PC-3 (cell line): ENCODE data around the gene CRHR2. TPM values are rescaled to one million over a fixed set of nuclear protein-coding genes. Genes with fewer than 3 reads are reported as not detected.

Source experiments
- ATAC-seq: fragments of 200-7000 bp; cut with Tn5 transposase; 2 replicates; pipeline ENCODE4 v1.9.1; 2020; ENCODE audit warnings: mild to moderate bottlenecking, moderate library complexity
- BruUV-seq: library from RNA; stranded (reverse); fragments of 400-500 nt; replicated peaks from 2 replicates; lab custom pipeline; 2021; lab: Mats Ljungman, UMichigan
- CTCF ChIA-PET: fragments of 300-600 bp; sonication (Branson Sonifier 250); formaldehyde crosslinking; loops from one replicate; lab custom pipeline; 2022; ENCODE audit warnings: antibody characterized with exemption; lab: Charles Lee
- POLR2A ChIA-PET: fragments of 300-600 bp; sonication (Branson Sonifier 250); formaldehyde crosslinking; loops from one replicate; lab custom pipeline; 2022; ENCODE audit warnings: antibody characterized with exemption; ENCODE audit not compliant: unreplicated experiment; lab: Charles Lee
- DNase-seq: peaks from one replicate; pipeline ENCODE4 v3.0.0-alpha.2; 2015
- H2AFZ ChIP-seq: fragments of 300-600 bp; sonication (generic); 2 replicates; pipeline ENCODE4 v1.6.0; 2016; ENCODE audit warnings: antibody characterized with exemption, low read length
- H3F3A ChIP-seq: fragments of 300-600 bp; sonication (generic); one replicate; pipeline ENCODE4 v1.6.0; 2017; ENCODE audit warnings: antibody characterized with exemption, low read length, control low read depth, mild to moderate bottlenecking; ENCODE audit not compliant: unreplicated experiment
- H3K27ac ChIP-seq: fragments of 300-600 bp; sonication (generic); 2 replicates; pipeline ENCODE4 v1.5.1; 2016; ENCODE audit warnings: mild to moderate bottlenecking, low read length
- H3K27me3 ChIP-seq: fragments of 300-600 bp; sonication (generic); 2 replicates; pipeline ENCODE4 v1.6.1; 2016; ENCODE audit warnings: low read length, mixed read lengths
- H3K36me3 ChIP-seq: fragments of 300-600 bp; sonication (generic); 2 replicates; pipeline ENCODE4 v1.6.1; 2016; ENCODE audit warnings: low read depth, mixed run types, low read length, mixed read lengths
- H3K4me1 ChIP-seq: fragments of 300-600 bp; sonication (generic); 2 replicates; pipeline ENCODE4 v1.5.1; 2016; ENCODE audit warnings: low read length; ENCODE audit not compliant: insufficient read depth
- H3K4me2 ChIP-seq: fragments of 300-600 bp; sonication (generic); 2 replicates; pipeline ENCODE4 v1.6.0; 2016; ENCODE audit warnings: low read length
- H3K4me3 ChIP-seq: fragments of 300-600 bp; sonication (generic); 2 replicates; pipeline ENCODE4 v1.5.1; 2016; ENCODE audit warnings: mild to moderate bottlenecking, low read length, mixed read lengths
- H3K79me2 ChIP-seq: fragments of 300-600 bp; sonication (generic); 2 replicates; pipeline ENCODE4 v1.6.1; 2017; ENCODE audit warnings: low read length, mixed read lengths
- H3K9ac ChIP-seq: fragments of 300-600 bp; sonication (generic); 2 replicates; pipeline ENCODE4 v1.6.0; 2016; ENCODE audit warnings: mild to moderate bottlenecking, low read length
- H3K9me2 ChIP-seq: fragments of 300-600 bp; sonication (generic); replicated peaks from 2 replicates; pipeline ENCODE4 v1.6.1; 2016; ENCODE audit warnings: mixed run types, low read length, mixed read lengths
- H3K9me3 ChIP-seq: fragments of 300-600 bp; sonication (generic); 2 replicates; pipeline ENCODE4 v1.6.1; 2016; ENCODE audit warnings: low read length, mixed read lengths
- H4K20me1 ChIP-seq: fragments of 300-600 bp; sonication (generic); 2 replicates; pipeline ENCODE4 v1.6.1; 2016; ENCODE audit warnings: low read length, mixed read lengths
- CTCF ChIP-seq: fragments of 300-600 bp; sonication (generic); conservative IDR thresholded peaks from 2 replicates; pipeline ENCODE4 v1.5.1; 2017; ENCODE audit warnings: antibody characterized with exemption, low read depth, mild to moderate bottlenecking, low read length
- EZH2 ChIP-seq: fragments of 300-600 bp; sonication (generic); IDR thresholded peaks from one replicate; pipeline ENCODE4 v1.6.1; 2017; ENCODE audit warnings: antibody characterized with exemption, mild to moderate bottlenecking, low read length; ENCODE audit not compliant: unreplicated experiment
- EZH2phosphoT487 ChIP-seq: fragments of 300-600 bp; sonication (generic); IDR thresholded peaks from 2 replicates; pipeline ENCODE4 v1.6.1; 2018; ENCODE audit warnings: mild to moderate bottlenecking, antibody characterized with exemption, low read length, borderline replicate concordance
- intact Hi-C: fragments of 100-400 bp; cut with micrococcal nuclease; formaldehyde crosslinking; loops from 2 replicates; pipeline ENCODE4 v1.9.0; 2023
- total RNA-seq: library from RNA; depleted of rRNA; stranded (reverse); fragments of >200 nt; gene quantifications from 2 replicates; pipeline ENCODE4 v1.2.3, GENCODE V29; 2014

CRHR2 gene
- total RNA-seq, 1 experiment from 2014 or later, result not detected

DNA sequence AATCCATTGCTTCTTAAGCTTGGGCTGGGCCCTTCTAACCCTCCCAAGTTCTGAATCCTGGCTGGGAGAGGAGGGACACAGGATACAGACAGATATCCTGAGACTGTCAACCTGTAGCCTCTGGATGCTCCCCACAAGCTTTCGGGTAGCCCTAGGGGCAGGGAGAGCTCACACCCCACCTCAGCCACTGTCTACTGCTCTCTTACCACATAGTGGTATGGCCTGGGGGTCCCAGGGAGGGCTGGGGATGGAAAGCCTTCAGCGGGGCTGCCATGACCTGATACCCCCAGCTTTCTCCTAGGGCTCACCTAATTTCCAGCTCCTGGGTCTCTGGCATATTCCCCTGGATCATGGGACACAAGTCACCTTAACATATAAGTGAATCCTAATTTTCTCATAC is 25.1 kb downstream of the CRHR2 start:
- no peak overlapping the region for H2AFZ ChIP-seq
- BruUV-seq, result no TSS peak
- H3K79me2 ChIP-seq, result no peaks in the 10 kb centered on the region
- H4K20me1 ChIP-seq, result no peaks in the 10 kb centered on the region
- no peaks in the 10 kb centered on the region for H3K9me2 ChIP-seq
- H3K36me3 ChIP-seq, result no peaks in the 10 kb centered on the region
- no peaks in the 10 kb centered on the region for H3K27me3 ChIP-seq
- ChIA-PET POLR2A (interaction anchor here (0.6 kb wide), 1 partner anchor 38 kb away, joined by 6 read pairs; no protein-coding TSS in a partner anchor), CTCF (no interaction called here)
- TF ChIP-seq EZH2 (no peak), EZH2phosphoT487 (no peak), CTCF (no peak)
- no peak for ATAC-seq
- no peak for DNase-seq
- intact Hi-C loops, result no loop called here
- H3K27ac ChIP-seq, result no peak overlapping the region
- H3K4me2 ChIP-seq, result no peak overlapping the region
- H3K9ac ChIP-seq, result no peak overlapping the region
- H3F3A ChIP-seq, result no peaks in the 10 kb centered on the region
- H3K9me3 ChIP-seq, result no peaks in the 10 kb centered on the region
- H3K4me1 ChIP-seq, result no peaks in the 10 kb centered on the region
- H3K4me3 ChIP-seq, result no peak overlapping the region

DNA sequence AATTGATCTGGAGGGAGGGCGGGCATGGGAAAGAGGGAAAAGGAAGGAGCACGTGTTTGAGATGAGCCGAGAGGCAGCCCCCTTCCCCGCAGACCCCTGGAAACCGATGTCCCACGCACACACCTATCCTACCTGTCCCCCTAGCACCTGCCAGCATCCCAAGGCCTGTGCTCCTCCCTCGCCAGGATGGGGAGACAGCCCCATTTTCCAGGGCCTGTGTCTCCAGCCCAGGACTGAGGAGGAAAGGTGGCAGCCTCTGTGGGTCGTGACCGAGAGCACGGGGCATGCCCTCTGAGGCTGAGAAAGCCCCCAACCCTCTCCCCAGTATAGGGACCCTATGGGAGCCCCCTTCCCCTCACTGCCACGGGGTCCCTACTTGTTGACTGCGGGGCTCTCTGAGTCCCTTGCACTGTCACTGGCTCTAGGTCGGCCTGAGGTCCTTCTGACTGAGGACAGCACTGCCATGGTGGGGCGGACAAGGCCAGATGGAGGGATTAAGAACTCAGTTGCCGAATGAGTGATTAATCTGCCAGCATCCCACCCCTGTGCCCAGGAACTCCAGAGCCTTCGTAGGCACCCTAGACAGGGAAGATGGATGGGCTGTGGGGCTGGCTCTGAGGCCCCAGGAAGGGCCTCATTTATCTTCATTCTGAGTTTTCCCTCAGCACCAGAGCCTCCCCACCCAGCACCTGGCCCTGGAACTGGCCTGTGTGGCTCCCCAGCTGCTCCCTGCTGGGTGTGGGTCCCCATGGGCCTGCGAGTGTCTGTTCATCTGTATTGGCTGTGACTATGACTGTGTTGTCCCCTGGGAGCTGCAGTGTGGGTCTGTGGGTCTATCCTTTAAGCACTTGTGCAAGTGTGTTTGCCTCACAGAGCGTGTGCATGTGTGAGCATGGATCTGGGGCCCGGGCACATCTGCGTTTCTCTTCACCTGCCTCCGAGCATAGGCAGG is 26.0 kb downstream of the CRHR2 start:
- H3K4me2 ChIP-seq, result no peak overlapping the region
- H3K9me3 ChIP-seq, result no peaks in the 10 kb centered on the region
- H3K9ac ChIP-seq, result no peak overlapping the region
- ATAC-seq (no peak), DNase-seq (no peak)
- H3F3A ChIP-seq, result no peaks in the 10 kb centered on the region
- H3K9me2 ChIP-seq, result no peaks in the 10 kb centered on the region
- intact Hi-C loops, result no loop called here
- H3K79me2 ChIP-seq, result no peaks in the 10 kb centered on the region
- no peak overlapping the region for H3K27ac ChIP-seq
- TF ChIP-seq EZH2, result no peak
- no peak for TF ChIP-seq EZH2phosphoT487
- TF ChIP-seq CTCF, result no peak
- no peak overlapping the region for H2AFZ ChIP-seq
- POLR2A ChIA-PET, result no interaction called here
- H4K20me1 ChIP-seq, result no peaks in the 10 kb centered on the region
- H3K4me1 ChIP-seq, result no peaks in the 10 kb centered on the region
- no peaks in the 10 kb centered on the region for H3K27me3 ChIP-seq
- no peak overlapping the region for H3K4me3 ChIP-seq
- BruUV-seq, result no TSS peak
- CTCF ChIA-PET, result no interaction called here
- H3K36me3 ChIP-seq, result no peaks in the 10 kb centered on the region
